CD8-positive, alpha-beta memory T cell (primary cell): ENCODE data around the gene SDHB. TPM values are rescaled to one million over a fixed set of nuclear protein-coding genes. Genes with fewer than 3 reads are reported as not detected.

ENCODE experiments used
- CTCF ChIA-PET: fragments of 350-600 bp; sonication (Branson Sonifier 250); formaldehyde crosslinking; loops from one replicate; lab custom pipeline; 2021; ENCODE audit warnings: antibody characterized with exemption; lab: Charles Lee
- POLR2A ChIA-PET: fragments of 350-600 bp; sonication (Branson Sonifier 250); formaldehyde crosslinking; loops from one replicate; lab custom pipeline; 2021; ENCODE audit warnings: antibody characterized with exemption; lab: Charles Lee
- DNase-seq, 5 donors: peaks; one replicate each; pipeline versions ENCODE4 v3.0.0 to v3.0.0-alpha.2; 2020 to 2022; ENCODE audit warnings: mixed read lengths in 1 of 5
- H3K27ac ChIP-seq: one replicate; pipeline ENCODE4 v1.7.0; 2013; ENCODE audit warnings: low read depth, mild to moderate bottlenecking, low read length, moderate library complexity
- H3K27me3 ChIP-seq: 2 replicates; pipeline ENCODE4 v1.7.0; 2013; ENCODE audit warnings: low read length, mild to moderate bottlenecking; ENCODE audit not compliant: insufficient read depth, poor library complexity, severe bottlenecking
- H3K36me3 ChIP-seq: 2 replicates; pipeline ENCODE4 v1.7.0; 2013; ENCODE audit warnings: mild to moderate bottlenecking, low read length, moderate library complexity; ENCODE audit not compliant: insufficient read depth
- H3K4me1 ChIP-seq: 2 replicates; pipeline ENCODE4 v1.7.0; 2013; ENCODE audit warnings: mild to moderate bottlenecking, low read length, moderate library complexity; ENCODE audit not compliant: insufficient read depth
- H3K4me3 ChIP-seq: 2 replicates; pipeline ENCODE4 v1.7.0; 2013; ENCODE audit warnings: mild to moderate bottlenecking, low read length
- H3K9me3 ChIP-seq: 2 replicates; pipeline ENCODE4 v1.7.0; 2013; ENCODE audit warnings: mild to moderate bottlenecking, low read length
- H3K27ac Mint-ChIP-seq, 8 donors: one replicate each; pipeline ENCODE4 v1.8.0; 2020 to 2021; ENCODE audit warnings: mixed read lengths in 8 of 8, mild to moderate bottlenecking in 6 of 8, inconsistent platforms in 3 of 8, moderate library complexity in 3 of 8
- H3K27me3 Mint-ChIP-seq, 2 donors: one replicate each; pipeline ENCODE4 v1.8.0; 2020 to 2021; ENCODE audit warnings: mixed read lengths in 2 of 2, mild to moderate bottlenecking in 1 of 2, moderate library complexity in 1 of 2
- H3K36me3 Mint-ChIP-seq, 3 donors: one replicate each; pipeline ENCODE4 v1.8.0; 2020 to 2021; ENCODE audit warnings: mixed read lengths in 3 of 3, inconsistent platforms in 1 of 3, mild to moderate bottlenecking in 1 of 3
- H3K4me1 Mint-ChIP-seq, 3 donors: one replicate each; pipeline ENCODE4 v1.8.0; 2020 to 2021; ENCODE audit warnings: mixed read lengths in 3 of 3, inconsistent platforms in 1 of 3, mild to moderate bottlenecking in 1 of 3
- H3K4me3 Mint-ChIP-seq, 7 donors: one replicate each; pipeline ENCODE4 v1.8.0; 2020 to 2021; ENCODE audit warnings: mixed read lengths in 7 of 7, mild to moderate bottlenecking in 6 of 7, moderate library complexity in 4 of 7, inconsistent platforms in 2 of 7
- H3K9me3 Mint-ChIP-seq, 5 donors: one replicate each; pipeline ENCODE4 v1.8.0; 2020 to 2022; ENCODE audit warnings: mixed read lengths in 5 of 5, mild to moderate bottlenecking in 3 of 5, moderate library complexity in 2 of 5, inconsistent platforms in 1 of 5
- polyA plus RNA-seq: library from polyadenylated mRNA; unstranded; fragments of 300-500 nt; fragmentation: Illumina TruSeq; gene quantifications from one replicate; pipeline ENCODE4 v1.2.3, GENCODE V29; 2021
- total RNA-seq, 2 experiments: library from RNA; stranded (reverse); gene quantifications; one replicate each; pipeline ENCODE4 v1.2.3, GENCODE V29; 2021

SDHB gene
- total and polyA plus RNA-seq, 3 experiments from 2014 or later: 147 to 156 (median 150) TPM

DNA sequence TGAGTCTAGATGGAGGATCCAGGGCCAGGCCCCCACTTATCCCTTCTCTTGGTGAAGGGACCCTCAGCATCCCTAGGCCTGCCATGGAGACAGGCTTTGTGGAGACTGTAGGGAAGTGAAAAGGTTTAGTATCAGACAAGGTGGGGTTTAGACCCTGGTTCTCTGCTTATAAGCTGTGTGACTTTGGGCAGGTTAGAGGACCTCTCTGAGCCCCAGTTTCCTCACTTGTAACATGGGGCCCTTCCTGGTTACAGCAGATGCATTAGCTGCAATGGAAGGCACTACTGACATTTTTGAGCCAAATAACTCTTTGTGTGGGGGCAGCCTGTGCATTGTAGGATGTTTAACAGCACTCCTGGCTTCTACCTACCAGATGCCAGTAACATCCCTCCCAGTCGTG lies 42.8 kb upstream of the SDHB start:
- Mint-ChIP-seq H3K27me3 (peaks cover 6 to 11% of the 10 kb centered on the region in 2 donors), H3K36me3 (no peaks in the 10 kb centered on the region), H3K27ac (peak overlapping the region in 1 of 8 donors; percentile 12), H3K9me3 (no peaks in the 10 kb centered on the region), H3K4me1 (no peaks in the 10 kb centered on the region), H3K4me3 (no peak overlapping the region)
- Histone ChIP-seq H3K36me3 (no peaks in the 10 kb centered on the region), H3K9me3 (no peaks in the 10 kb centered on the region), H3K4me3 (no peak overlapping the region), H3K27me3 (no peaks in the 10 kb centered on the region), H3K4me1 (no peaks in the 10 kb centered on the region), H3K27ac (no peak overlapping the region)
- no peak for DNase-seq
- POLR2A ChIA-PET: no interaction called here
- CTCF ChIA-PET: no interaction called here

DNA sequence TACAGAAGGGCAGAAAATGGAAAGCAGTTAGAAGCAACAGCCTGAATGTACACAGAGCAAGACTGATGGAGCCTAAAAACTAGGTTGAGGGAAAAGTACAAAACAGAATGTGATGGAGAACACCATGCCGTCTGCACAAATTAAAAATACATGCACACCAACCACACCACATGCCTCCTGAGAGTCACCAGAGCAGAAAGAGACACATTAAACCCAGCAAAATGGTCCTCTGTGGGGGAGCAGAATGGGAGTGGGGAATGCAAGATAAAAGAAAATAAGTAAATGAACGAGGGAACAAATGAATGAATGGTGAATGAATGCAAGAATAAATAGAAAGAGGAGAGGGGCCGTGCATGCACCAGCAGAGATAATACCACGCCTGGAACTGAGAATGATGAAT lies 41.3 kb upstream of the SDHB start:
- Histone ChIP-seq H3K27ac (no peak overlapping the region), H3K4me1 (no peaks in the 10 kb centered on the region), H3K9me3 (no peaks in the 10 kb centered on the region), H3K27me3 (no peaks in the 10 kb centered on the region), H3K36me3 (no peaks in the 10 kb centered on the region), H3K4me3 (no peak overlapping the region)
- ChIA-PET POLR2A (no interaction called here), CTCF (no interaction called here)
- DNase-seq: no peak
- Mint-ChIP-seq H3K4me1 (no peaks in the 10 kb centered on the region), H3K4me3 (no peak overlapping the region), H3K9me3 (no peaks in the 10 kb centered on the region), H3K27ac (no peak overlapping the region), H3K27me3 (peaks cover 5 to 10% of the 10 kb centered on the region in 2 donors), H3K36me3 (no peaks in the 10 kb centered on the region)

DNA sequence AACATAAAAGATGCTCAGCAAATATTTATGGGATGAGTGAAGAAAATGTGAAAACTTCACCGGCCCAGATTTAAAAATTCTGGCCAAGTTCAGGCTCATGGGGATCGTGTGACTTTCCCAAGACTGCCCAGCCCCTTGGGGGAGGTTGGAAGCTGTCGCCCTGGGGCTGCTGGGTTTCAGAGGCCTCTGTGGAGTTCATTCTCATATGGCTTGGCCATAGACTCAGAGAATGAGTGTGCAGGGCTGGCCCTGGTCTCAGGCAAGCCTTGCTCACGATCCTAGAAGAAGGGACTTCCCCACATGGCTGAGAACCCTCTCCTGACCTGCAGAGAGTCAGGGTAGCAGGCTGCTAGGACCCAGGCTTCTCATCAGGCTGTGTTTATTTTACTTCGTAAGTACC lies 40.8 kb upstream of the SDHB start:
- Histone ChIP-seq H3K27me3 (no peaks in the 10 kb centered on the region), H3K9me3 (no peaks in the 10 kb centered on the region), H3K4me3 (no peak overlapping the region), H3K4me1 (no peaks in the 10 kb centered on the region), H3K27ac (no peak overlapping the region), H3K36me3 (no peaks in the 10 kb centered on the region)
- H3K4me1 Mint-ChIP-seq: no peaks in the 10 kb centered on the region
- POLR2A ChIA-PET: no interaction called here
- no peaks in the 10 kb centered on the region for H3K36me3 Mint-ChIP-seq
- no peaks in the 10 kb centered on the region for H3K9me3 Mint-ChIP-seq
- H3K27ac Mint-ChIP-seq: no peak overlapping the region
- no peak overlapping the region for H3K4me3 Mint-ChIP-seq
- CTCF ChIA-PET: no interaction called here
- peaks cover 8 to 13% of the 10 kb centered on the region in 2 donors for H3K27me3 Mint-ChIP-seq
- DNase-seq: no peak

DNA sequence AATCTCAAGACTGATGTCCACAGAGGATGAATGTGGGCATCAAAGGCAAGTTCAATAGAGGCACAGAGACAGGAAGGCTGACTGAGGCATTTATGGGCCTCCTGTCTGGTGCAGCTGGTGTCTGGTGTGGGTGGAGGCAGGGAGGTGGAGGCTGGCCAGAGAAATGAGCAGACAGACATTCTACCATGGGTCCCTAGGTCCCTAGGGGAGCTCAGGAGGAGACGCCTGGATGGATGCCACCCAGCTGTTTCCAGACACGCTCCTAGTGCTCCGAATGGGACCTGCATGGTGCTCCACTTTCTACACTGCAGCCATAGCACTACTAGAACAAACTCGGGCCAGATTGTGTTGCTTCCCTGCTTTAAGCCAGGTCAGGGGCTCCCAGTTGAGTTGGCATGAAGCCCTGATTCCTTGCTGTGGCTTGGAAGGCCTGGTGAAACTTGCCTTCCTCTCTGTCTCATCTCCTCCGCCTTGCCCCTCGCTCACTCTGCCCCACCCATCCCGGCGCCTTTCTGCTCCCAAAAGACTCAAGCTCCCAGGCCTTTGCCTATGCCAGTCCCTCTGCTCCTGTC lies 40.1 kb upstream of the SDHB start:
- H3K9me3 Mint-ChIP-seq: no peaks in the 10 kb centered on the region
- H3K27ac ChIP-seq: no peak overlapping the region
- no peaks in the 10 kb centered on the region for H3K4me1 ChIP-seq
- no peak overlapping the region for H3K27ac Mint-ChIP-seq
- no peaks in the 10 kb centered on the region for H3K36me3 Mint-ChIP-seq
- ChIA-PET CTCF (no interaction called here), POLR2A (no interaction called here)
- H3K9me3 ChIP-seq: no peaks in the 10 kb centered on the region
- H3K4me1 Mint-ChIP-seq: no peaks in the 10 kb centered on the region
- H3K27me3 ChIP-seq: no peaks in the 10 kb centered on the region
- H3K4me3 Mint-ChIP-seq: no peak overlapping the region
- H3K36me3 ChIP-seq: no peaks in the 10 kb centered on the region
- H3K4me3 ChIP-seq: no peak overlapping the region
- peaks cover 8 to 13% of the 10 kb centered on the region in 2 donors for H3K27me3 Mint-ChIP-seq
- no peak for DNase-seq

DNA sequence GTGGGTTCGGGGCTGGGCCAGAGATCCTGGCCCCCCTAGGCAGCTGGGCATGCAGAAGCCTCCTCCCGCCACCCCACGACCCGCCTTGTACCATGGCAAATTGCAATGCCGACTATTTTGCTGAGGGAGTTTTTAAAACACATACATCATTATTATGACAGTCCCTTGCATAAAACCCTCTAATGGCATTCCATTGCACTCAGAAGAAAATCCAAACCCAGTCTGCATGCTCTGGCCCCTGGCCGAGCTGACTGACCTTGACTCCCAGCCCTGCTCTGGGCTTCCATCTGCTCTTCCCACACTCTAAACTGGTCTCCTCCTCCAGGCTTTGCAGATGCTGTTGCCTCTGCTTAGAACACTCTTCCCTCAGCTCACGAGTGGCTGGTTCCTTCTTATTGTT lies 37.4 kb upstream of the SDHB start:
- H3K4me1 Mint-ChIP-seq: no peaks in the 10 kb centered on the region
- Histone ChIP-seq H3K27ac (no peak overlapping the region), H3K9me3 (no peaks in the 10 kb centered on the region), H3K4me1 (no peaks in the 10 kb centered on the region), H3K4me3 (no peak overlapping the region), H3K27me3 (no peaks in the 10 kb centered on the region), H3K36me3 (no peaks in the 10 kb centered on the region)
- no peak for DNase-seq
- no peak overlapping the region for H3K4me3 Mint-ChIP-seq
- no peak overlapping the region for H3K27ac Mint-ChIP-seq
- no peaks in the 10 kb centered on the region for H3K9me3 Mint-ChIP-seq
- POLR2A ChIA-PET: no interaction called here
- no peaks in the 10 kb centered on the region for H3K36me3 Mint-ChIP-seq
- H3K27me3 Mint-ChIP-seq: peaks cover 4 to 18% of the 10 kb centered on the region in 2 donors
- CTCF ChIA-PET: no interaction called here

DNA sequence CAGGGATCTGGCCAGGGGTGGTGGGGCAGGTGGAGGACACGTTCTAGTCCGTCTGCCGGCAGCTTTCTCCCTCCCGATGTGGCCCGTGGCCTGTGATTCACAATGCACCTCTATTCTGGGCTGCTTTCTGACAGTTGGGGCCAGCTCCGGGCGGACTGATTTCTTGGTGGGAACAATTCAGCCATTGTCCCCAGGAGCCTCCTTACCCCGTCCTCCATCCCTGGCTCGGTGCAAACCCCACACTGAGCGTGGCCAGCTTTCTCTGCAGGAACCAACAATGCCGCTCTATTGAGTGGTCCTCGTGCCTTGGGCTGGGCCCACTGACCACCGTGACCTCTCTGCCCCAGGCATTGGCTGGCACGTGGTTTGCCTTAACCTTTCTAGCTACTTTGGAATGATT lies 35.7 kb upstream of the SDHB start:
- Mint-ChIP-seq H3K27me3 (peaks cover 4 to 18% of the 10 kb centered on the region in 2 donors), H3K4me3 (no peak overlapping the region), H3K36me3 (no peaks in the 10 kb centered on the region), H3K9me3 (no peaks in the 10 kb centered on the region), H3K4me1 (no peaks in the 10 kb centered on the region), H3K27ac (no peak overlapping the region)
- Histone ChIP-seq H3K4me1 (no peaks in the 10 kb centered on the region), H3K36me3 (no peaks in the 10 kb centered on the region), H3K27me3 (no peaks in the 10 kb centered on the region), H3K4me3 (no peak overlapping the region), H3K9me3 (no peaks in the 10 kb centered on the region), H3K27ac (no peak overlapping the region)
- no peak for DNase-seq
- ChIA-PET CTCF (no interaction called here), POLR2A (no interaction called here)

DNA sequence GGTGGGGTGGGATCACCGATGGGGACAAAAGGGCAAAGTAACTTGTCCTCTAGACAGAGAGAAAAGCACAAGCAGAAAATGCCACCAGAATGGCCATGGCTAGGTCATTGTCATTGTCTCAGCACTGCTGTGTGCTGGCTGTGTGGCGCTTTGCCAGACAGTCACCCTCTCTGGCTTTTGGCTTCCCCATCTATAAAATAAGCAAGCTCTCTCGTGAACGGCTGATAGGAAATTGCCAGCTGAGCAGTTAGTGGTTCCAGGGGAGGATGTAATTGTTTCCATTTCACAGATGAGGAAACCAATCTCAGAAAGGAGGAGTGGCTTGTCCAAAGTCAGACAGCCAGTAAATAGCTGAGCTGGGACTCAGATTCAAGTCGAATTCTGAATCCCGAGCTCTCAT lies 32.9 kb upstream of the SDHB start:
- Mint-ChIP-seq H3K27ac (no peak overlapping the region), H3K9me3 (no peaks in the 10 kb centered on the region), H3K36me3 (no peaks in the 10 kb centered on the region), H3K4me3 (no peak overlapping the region), H3K4me1 (no peaks in the 10 kb centered on the region), H3K27me3 (peaks cover 6 to 18% of the 10 kb centered on the region in 2 donors)
- Histone ChIP-seq H3K36me3 (no peaks in the 10 kb centered on the region), H3K27me3 (no peaks in the 10 kb centered on the region), H3K27ac (no peak overlapping the region), H3K4me1 (no peaks in the 10 kb centered on the region), H3K4me3 (no peak overlapping the region), H3K9me3 (no peaks in the 10 kb centered on the region)
- ChIA-PET POLR2A (no interaction called here), CTCF (no interaction called here)
- DNase-seq: no peak

DNA sequence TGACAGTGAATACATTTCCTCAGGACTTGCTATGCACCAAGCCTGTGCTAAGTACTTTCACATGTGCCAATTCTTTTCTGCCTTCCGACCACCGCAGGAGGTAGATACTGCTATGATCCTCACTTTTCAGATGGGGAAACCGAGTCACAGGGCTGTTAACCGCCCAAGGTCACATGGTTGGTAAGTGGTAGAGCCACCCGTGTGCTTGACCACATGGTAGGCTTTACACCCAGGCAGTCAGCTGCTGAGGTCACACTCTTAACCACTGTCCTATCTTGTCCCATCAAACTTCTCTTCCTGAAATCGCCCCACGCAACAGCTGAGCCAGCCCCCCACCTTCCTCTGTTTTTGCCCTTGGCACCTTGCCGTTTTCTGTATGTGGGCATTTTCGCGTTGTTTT lies 31.0 kb upstream of the SDHB start:
- Mint-ChIP-seq H3K36me3 (no peaks in the 10 kb centered on the region), H3K27ac (no peak overlapping the region), H3K9me3 (no peaks in the 10 kb centered on the region), H3K4me3 (no peak overlapping the region), H3K4me1 (no peaks in the 10 kb centered on the region), H3K27me3 (peaks cover 2 to 10% of the 10 kb centered on the region in 2 donors)
- Histone ChIP-seq H3K36me3 (no peaks in the 10 kb centered on the region), H3K9me3 (no peaks in the 10 kb centered on the region), H3K4me3 (no peak overlapping the region), H3K27ac (no peak overlapping the region), H3K4me1 (no peaks in the 10 kb centered on the region), H3K27me3 (no peaks in the 10 kb centered on the region)
- ChIA-PET CTCF (no interaction called here), POLR2A (no interaction called here)
- no peak for DNase-seq

DNA sequence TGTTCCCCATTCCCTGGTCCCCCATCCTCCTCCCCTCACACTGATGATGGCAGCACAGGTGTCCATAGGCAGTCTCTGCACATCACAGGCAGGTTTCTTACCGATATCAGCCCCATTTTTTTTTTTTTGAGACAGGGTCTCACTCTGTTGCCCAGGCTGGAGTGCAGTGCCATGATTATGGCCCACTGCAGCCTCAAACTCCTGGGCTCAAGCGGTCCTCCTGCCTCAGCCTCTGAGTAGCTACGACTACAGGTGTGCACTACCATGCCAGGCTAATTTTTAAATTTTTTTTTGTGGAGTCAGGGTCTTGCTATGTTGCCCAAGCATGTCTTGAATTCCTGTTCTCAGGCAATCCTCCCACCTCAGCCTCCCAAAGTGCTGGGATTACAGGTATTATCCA lies 28.9 kb upstream of the SDHB start:
- no peak for DNase-seq
- Mint-ChIP-seq H3K36me3 (no peaks in the 10 kb centered on the region), H3K27ac (no peak overlapping the region), H3K4me3 (no peak overlapping the region), H3K27me3 (peaks cover 5 to 10% of the 10 kb centered on the region in 2 donors), H3K4me1 (no peaks in the 10 kb centered on the region), H3K9me3 (no peaks in the 10 kb centered on the region)
- Histone ChIP-seq H3K4me3 (no peak overlapping the region), H3K36me3 (no peaks in the 10 kb centered on the region), H3K9me3 (no peaks in the 10 kb centered on the region), H3K27me3 (no peaks in the 10 kb centered on the region), H3K4me1 (no peaks in the 10 kb centered on the region), H3K27ac (no peak overlapping the region)
- CTCF ChIA-PET: interaction anchor here (0.7 kb wide), 1 partner anchor 43 kb away, joined by 3 read pairs; no protein-coding TSS in a partner anchor
- POLR2A ChIA-PET: no interaction called here
